HG03460 (cell line): ENCODE results near the gene MYH14.
"Not testable (repeated sequence)": the region's sequence is repeated elsewhere in the genome, so short reads cannot be mapped to it uniquely, and the experiment has no call there.

Experiments
- ATAC-seq: cut with Tn5 transposase; IDR thresholded peaks from one replicate; pipeline ENCODE4 v1.9.1; 2021; ENCODE audit not compliant: unreplicated experiment

Gene MYH14

DNA sequence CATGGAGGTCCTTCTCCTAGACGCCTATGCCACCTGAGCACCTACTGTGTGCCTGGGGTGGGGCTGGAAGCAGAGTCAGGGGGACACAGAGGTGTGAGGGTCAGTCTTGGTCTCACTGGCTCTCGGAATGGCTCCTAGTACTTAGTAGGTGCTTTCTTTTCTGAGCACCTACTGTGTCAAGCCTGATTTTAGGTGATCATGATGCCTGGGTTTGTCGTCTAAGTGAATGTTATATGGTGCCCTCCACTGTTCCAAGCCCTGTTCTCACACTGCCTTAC lies 20.0 kb downstream of the MYH14 start:
- no peak for ATAC-seq

- no peak for ATAC-seq
These were observed 21.7 kb downstream of the MYH14 start for GRCh38 chr19:50224986-50225747.

- ATAC-seq = no peak
These were observed 23.1 kb downstream of the MYH14 start for GRCh38 chr19:50226536-50226935.

- ATAC-seq = not testable (repeated sequence)
These were observed 24.7 kb downstream of the MYH14 start for GRCh38 chr19:50228153-50228552.

GRCh38 chr19:50230379-50231351 lies 27.2 kb downstream of the MYH14 start:
- ATAC-seq = no peak

- ATAC-seq = not testable (repeated sequence)
These were observed 28.0 kb downstream of the MYH14 start for GRCh38 chr19:50231417-50231816.

DNA sequence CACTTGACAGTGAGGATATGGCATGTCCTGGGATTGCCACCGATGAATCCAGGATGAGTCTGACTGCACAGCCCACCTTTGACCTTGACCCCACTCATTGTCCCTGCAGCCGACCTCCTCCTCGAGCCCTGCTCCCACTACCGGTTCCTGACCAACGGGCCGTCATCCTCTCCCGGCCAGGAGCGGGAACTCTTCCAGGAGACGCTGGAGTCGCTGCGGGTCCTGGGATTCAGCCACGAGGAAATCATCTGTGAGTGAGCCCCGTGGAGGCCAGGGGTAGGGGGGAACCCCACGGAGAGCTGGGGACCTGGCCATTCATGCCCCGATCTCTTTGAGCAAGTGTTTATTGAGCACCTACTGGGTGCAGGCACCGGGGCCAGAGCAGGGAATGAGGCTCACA lies 28.4 kb downstream of the MYH14 start:
- no peak for ATAC-seq

DNA sequence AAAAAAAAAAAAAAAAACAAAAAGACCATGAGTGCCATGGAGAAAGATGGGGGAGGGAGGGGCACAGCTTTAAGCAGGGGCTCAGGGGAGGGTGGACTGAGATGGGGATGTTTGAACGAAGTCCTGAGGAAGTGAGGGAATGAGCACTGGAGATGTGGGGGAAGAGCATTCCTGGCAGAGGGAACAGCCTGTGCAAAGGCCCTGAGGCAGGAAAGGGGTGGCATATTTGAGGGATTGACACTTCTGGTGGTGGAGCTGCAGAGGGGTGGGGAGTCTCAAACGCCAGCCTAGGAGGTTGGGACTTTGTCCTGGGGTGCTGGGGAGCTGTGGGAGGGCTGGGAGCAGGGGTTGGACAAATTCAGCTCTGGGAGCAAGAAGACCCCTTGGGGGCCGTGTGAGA lies 29.2 kb downstream of the MYH14 start:
- no peak for ATAC-seq

DNA sequence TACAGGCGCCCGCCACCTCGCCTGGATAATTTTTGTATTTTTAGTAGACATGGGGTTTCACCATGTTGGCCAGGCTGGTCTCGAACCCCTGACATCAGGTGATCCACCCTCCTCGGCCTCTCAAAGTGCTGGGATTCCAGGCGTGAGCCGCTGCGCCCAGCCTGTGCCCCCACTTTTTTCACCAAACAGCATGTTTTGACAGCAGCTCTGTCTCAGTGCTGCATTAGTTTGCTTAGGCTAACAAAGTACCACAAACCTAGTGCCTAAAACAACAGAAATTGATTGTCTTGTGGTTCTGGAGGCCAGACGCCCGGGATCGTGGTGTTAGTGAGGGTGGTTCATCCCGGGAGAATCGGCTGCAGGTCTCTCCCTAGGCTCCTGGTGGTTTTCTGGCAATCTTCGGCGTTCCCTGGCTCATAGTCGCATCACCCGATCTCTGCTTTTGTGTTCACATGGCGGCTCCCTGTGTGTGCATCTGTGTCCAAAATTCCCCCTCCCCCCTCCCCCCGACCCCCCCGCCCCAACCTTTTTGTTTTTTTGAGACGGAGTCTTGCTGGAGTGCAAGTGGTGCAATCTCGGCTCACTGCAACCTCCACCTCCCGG lies 30.0 kb downstream of the MYH14 start:
- no peak for ATAC-seq

DNA sequence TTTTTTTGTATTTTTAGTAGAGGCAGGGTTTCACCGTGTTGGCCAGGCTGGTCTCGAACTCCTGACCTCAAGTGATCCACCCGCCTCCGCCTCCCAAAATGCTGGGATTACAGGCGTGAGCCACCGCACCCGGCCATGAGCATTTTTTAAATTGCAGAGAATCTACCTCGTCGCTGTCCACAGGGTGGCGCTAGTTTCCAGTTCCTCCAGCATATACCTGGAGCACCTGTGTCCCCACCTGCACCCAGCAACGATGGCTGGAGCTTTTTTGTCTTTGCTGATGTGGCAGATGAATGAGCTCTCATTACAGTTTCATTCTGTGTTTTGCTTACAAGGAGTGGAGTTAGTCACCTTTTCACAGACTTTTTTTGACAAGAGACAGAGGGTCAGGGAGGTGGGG lies 34.1 kb downstream of the MYH14 start:
- ATAC-seq = not testable (repeated sequence)

DNA sequence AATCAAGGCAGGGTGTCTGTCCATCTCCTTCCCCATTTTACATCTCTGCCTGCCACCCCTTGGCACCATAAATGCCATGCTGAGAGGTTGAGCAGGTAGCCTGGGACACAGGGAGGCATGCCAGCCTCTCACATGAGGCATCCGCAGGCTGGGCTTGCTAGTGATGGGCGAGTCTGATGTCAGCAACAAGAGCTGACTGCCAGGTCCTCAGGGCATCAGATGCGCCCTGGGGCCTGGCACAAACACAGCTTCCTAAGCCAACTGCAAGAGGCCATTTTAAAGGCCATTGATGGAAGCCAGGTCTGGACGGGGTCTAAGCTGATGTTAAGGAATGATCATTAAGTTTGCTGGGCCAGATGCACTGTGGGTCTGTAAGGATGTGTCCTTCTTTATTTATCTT lies 34.6 kb downstream of the MYH14 start:
- no peak for ATAC-seq

DNA sequence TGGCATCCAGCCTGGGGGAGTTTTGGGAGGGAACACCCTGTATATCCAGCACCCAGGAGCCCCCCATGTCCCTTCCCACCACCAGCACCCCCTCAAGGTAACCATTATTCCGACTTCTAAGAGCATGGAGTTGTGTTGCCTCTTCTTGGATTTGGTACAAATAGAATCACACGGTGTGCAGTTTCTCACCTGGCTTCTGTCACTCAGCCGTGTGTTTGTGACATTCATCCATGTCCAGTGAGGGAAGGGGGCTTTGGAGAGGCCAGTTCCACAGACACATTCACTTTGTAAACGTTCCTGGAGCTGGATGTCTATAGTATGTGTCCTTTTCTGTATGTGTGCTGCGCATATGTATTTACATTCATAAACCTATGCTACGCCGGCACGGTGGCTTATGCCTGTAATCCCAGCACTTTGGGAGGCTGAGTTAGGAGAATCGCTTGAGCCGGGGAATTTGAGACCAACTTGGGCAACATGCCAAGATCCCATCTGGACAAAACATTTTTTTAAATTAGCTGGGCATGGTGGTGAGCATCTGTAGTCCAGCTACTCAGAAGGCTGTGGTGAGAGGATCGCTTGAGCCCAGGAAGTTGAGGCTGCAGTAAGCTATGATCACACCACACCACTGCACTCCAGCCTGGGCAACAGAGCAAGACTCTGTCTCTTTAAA lies 36.6 kb downstream of the MYH14 start:
- no peak for ATAC-seq

DNA sequence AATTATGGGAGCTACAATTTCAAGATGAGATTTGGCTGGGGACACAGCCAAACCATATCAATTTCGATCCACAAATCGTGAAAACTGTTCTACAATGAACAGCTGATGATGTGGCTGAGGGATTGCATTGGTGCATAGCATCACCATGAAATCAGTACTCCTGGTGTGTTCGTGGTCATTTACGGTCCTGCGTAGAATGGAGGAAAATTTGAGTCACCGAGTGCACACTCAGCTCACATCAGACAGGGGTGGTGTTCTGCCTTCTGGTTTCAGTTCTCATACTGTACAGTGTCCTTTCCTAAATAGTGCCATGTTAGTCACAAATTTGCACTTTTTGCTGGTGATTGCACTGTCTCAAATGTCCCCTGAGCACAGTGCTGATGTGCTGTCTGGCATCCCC lies 39.2 kb downstream of the MYH14 start:
- ATAC-seq = no peak

- no peak for ATAC-seq
These were observed 41.3 kb downstream of the MYH14 start for GRCh38 chr19:50244695-50245094.

GRCh38 chr19:50248413-50248812 lies 45.0 kb downstream of the MYH14 start:
- ATAC-seq = no peak

DNA sequence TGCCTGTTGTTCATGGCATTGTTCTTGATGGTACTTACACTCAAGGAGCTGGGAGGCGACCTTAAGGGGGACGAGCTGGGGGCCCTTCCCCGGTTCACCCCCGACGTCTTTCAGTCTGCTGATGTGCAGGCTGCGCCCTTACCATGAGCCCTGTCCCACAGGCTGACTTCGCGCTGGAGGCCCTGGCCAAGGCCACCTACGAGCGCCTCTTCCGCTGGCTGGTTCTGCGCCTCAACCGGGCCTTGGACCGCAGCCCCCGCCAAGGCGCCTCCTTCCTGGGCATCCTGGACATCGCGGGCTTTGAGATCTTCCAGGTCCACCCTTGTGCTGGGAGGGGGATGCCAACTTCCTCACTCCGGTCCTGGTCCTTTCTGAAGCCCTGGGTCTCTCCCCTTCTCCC lies 45.4 kb downstream of the MYH14 start:
- ATAC-seq = no peak

- ATAC-seq = no peak
These were observed 46.2 kb downstream of the MYH14 start for GRCh38 chr19:50249636-50250035.

DNA sequence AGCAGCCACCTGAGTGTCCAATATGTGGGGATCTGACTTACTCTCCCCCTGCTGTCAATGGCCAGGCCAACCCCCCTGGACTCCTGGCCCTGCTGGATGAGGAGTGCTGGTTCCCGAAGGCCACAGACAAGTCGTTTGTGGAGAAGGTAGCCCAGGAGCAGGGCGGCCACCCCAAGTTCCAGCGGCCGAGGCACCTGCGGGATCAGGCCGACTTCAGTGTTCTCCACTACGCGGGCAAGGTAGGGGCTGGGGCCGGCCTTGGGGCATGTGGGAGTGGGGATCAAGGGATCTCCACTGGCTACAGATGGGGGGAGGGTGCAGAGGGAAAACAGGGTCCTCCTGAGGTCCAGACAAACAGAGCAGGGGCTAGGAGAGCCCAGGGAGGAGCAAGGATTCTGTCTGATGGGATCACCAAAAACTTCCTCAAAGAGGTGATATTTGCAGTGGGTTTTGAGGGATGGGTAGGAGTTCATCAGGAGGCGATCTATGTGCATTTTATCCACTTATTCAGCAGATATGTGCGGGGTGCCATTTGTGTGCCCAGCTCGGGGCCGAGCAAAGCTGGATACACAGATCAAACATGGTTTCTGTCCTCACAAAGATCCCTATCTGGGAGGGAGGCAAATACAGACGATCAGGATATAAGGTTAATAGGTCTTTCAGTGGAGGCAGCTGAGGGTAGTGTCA lies 47.2 kb downstream of the MYH14 start:
- ATAC-seq = no peak

GRCh38 chr19:50252111-50252886 lies 48.9 kb downstream of the MYH14 start:
- ATAC-seq = no peak

DNA sequence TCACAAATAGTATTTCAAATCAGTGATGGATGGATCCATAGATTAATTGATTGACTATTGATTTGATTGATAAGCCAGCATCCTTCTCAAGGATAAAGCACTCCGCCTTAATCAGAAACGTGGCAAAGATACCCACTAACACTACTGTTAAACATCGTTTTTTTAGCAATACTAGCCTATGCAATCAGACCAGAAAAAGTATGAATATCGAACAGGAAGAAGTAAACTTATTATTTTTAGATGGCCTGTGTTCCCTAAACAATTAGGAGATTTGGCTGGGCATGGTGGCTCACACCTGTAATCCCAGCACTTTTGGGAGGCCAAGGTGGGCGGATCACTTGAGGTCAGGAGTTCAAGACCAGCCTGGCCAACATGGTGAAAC lies 49.5 kb downstream of the MYH14 start:
- no peak for ATAC-seq
